NB4 (cell line): Measurements from ENCODE around the gene PATE2.

Source experiments
- DNase-seq: peaks from one replicate; pipeline ENCODE4 v3.0.0; 2010; ENCODE audit warnings: low read depth
- H3K4me3 ChIP-seq: one replicate; pipeline ENCODE4 v1.5.1; 2011; ENCODE audit warnings: mild to moderate bottlenecking, low read depth, low read length, moderate library complexity
- CTCF ChIP-seq: IDR thresholded peaks from one replicate; pipeline ENCODE4 v1.5.1; 2012; ENCODE audit warnings: low read depth, low read length
- MAX ChIP-seq: IDR thresholded peaks from 2 replicates; pipeline ENCODE4 v1.6.1; 2011; ENCODE audit warnings: low read depth, low read length
- MYC ChIP-seq: IDR thresholded peaks from 2 replicates; pipeline ENCODE4 v1.6.1; 2011; ENCODE audit warnings: low read depth, low read length
- POLR2A ChIP-seq: IDR thresholded peaks from 2 replicates; pipeline ENCODE4 v1.6.1; 2011; ENCODE audit warnings: mild to moderate bottlenecking; ENCODE audit not compliant: insufficient read length; ENCODE audit errors: extremely low read depth

PATE2 gene

GRCh38 chr11:125778728-125779127, at the start of gene PATE2:
Gene PATE2, minus strand, starts transcription at chr11:125778828. Its CDS starts 55 bp downstream, at chr11:125778773.
- TF ChIP-seq MAX = no peak
- no peak for TF ChIP-seq CTCF
- no peak for TF ChIP-seq POLR2A
- TF ChIP-seq MYC = no peak
- DNase-seq = no peak
- no peak within 1 kb of the TSS for H3K4me3 ChIP-seq

- H3K4me3 ChIP-seq = no peak overlapping the region
- no peak for DNase-seq
- no peak for TF ChIP-seq POLR2A
- no peak for TF ChIP-seq MYC
- no peak for TF ChIP-seq CTCF
- TF ChIP-seq MAX = no peak
Measured at GRCh38 chr11:125807909-125808308, 29.3 kb upstream of the PATE2 start.

GRCh38 chr11:125802387-125802786, 23.8 kb upstream of the PATE2 start:
- H3K4me3 ChIP-seq = no peak overlapping the region
- no peak for DNase-seq
- no peak for TF ChIP-seq CTCF
- no peak for TF ChIP-seq MAX
- no peak for TF ChIP-seq MYC
- no peak for TF ChIP-seq POLR2A

GRCh38 chr11:125799808-125800207, 21.2 kb upstream of the PATE2 start:
- TF ChIP-seq POLR2A (no peak), CTCF (no peak), MYC (no peak), MAX (no peak)
- DNase-seq = no peak
- no peak overlapping the region for H3K4me3 ChIP-seq

- DNase-seq = no peak
- TF ChIP-seq MYC = no peak
- no peak for TF ChIP-seq CTCF
- TF ChIP-seq MAX = no peak
- no peak for TF ChIP-seq POLR2A
- H3K4me3 ChIP-seq = no peak overlapping the region
Measured at GRCh38 chr11:125797641-125798040, 19.0 kb upstream of the PATE2 start.

- H3K4me3 ChIP-seq = no peak overlapping the region
- no peak for DNase-seq
- TF ChIP-seq MYC (no peak), MAX (no peak), POLR2A (no peak), CTCF (no peak)
Measured at GRCh38 chr11:125790825-125791224, 12.2 kb upstream of the PATE2 start.
